H9 (cell line): ENCODE results near the gene TTC39C. TPM values are rescaled to one million over a fixed set of nuclear protein-coding genes. Genes with fewer than 3 reads are reported as not detected.
"Not testable (repeated sequence)": the region's sequence is repeated elsewhere in the genome, so short reads cannot be mapped to it uniquely, and the experiment has no call there.

Experiments used
- DNase-seq: peaks from one replicate; pipeline ENCODE4 v3.0.0-alpha.2; 2017
- H2AFZ ChIP-seq: one replicate; pipeline ENCODE4 v1.6.1; 2013; ENCODE audit warnings: mild to moderate bottlenecking, low read length, control low read depth, moderate library complexity
- H2AK5ac ChIP-seq: 2 replicates; pipeline ENCODE4 v1.6.1; 2013; ENCODE audit warnings: low read length, control low read depth, mixed read lengths; ENCODE audit not compliant: insufficient read length
- H2BK120ac ChIP-seq: one replicate; pipeline ENCODE4 v1.6.1; 2013; ENCODE audit warnings: low read depth, mild to moderate bottlenecking, low read length, control low read depth, inconsistent platforms; ENCODE audit not compliant: poor library complexity, severe bottlenecking
- H2BK12ac ChIP-seq: 2 replicates; pipeline ENCODE4 v1.6.1; 2013; ENCODE audit warnings: low read length, control low read depth, mixed read lengths, low read depth; ENCODE audit not compliant: insufficient read length
- H2BK15ac ChIP-seq: 2 replicates; pipeline ENCODE4 v1.6.1; 2013; ENCODE audit warnings: low read depth, low read length, control low read depth
- H2BK20ac ChIP-seq: one replicate; pipeline ENCODE4 v1.6.1; 2013; ENCODE audit warnings: low read depth, mild to moderate bottlenecking, low read length, control low read depth, inconsistent platforms; ENCODE audit not compliant: poor library complexity, severe bottlenecking
- H2BK5ac ChIP-seq: 2 replicates; pipeline ENCODE4 v1.6.1; 2013; ENCODE audit warnings: low read length, control low read depth, mixed read lengths; ENCODE audit not compliant: insufficient read length
- H3K14ac ChIP-seq: 2 replicates; pipeline ENCODE4 v1.6.1; 2013; ENCODE audit warnings: low read length, control low read depth; ENCODE audit not compliant: insufficient read depth
- H3K18ac ChIP-seq: 2 replicates; pipeline ENCODE4 v1.6.1; 2013; ENCODE audit warnings: low read depth, mild to moderate bottlenecking, mixed read lengths, low read length, control low read depth; ENCODE audit not compliant: insufficient read length
- H3K23ac ChIP-seq: 2 replicates; pipeline ENCODE4 v1.6.1; 2013; ENCODE audit warnings: low read length, control low read depth, mixed read lengths, low read depth; ENCODE audit not compliant: insufficient read length
- H3K23me2 ChIP-seq: 2 replicates; pipeline ENCODE4 v1.6.1; 2013; ENCODE audit warnings: low read depth, mild to moderate bottlenecking, mixed read lengths, low read length, control low read depth; ENCODE audit not compliant: insufficient read length, poor library complexity, severe bottlenecking
- H3K27ac ChIP-seq: 2 replicates; pipeline ENCODE4 v1.5.1; 2013; ENCODE audit warnings: low read length, control low read depth, mixed read lengths, low read depth; ENCODE audit not compliant: insufficient read length
- H3K27me3 ChIP-seq: 2 replicates; pipeline ENCODE4 v1.6.1; 2013; ENCODE audit warnings: low read length, control low read depth, inconsistent platforms; ENCODE audit not compliant: insufficient read depth
- H3K4ac ChIP-seq: 2 replicates; pipeline ENCODE4 v1.6.1; 2013; ENCODE audit warnings: low read depth, mild to moderate bottlenecking, control low read depth, inconsistent platforms, low read length, moderate library complexity
- H3K4me1 ChIP-seq: 2 replicates; pipeline ENCODE4 v1.6.1; 2013; ENCODE audit warnings: low read length, control low read depth, inconsistent platforms; ENCODE audit not compliant: insufficient read depth
- H3K4me2 ChIP-seq: 2 replicates; pipeline ENCODE4 v1.6.1; 2013; ENCODE audit warnings: low read length, control low read depth, mixed read lengths; ENCODE audit not compliant: insufficient read length, insufficient read depth
- H3K56ac ChIP-seq: 2 replicates; pipeline ENCODE4 v1.6.1; 2013; ENCODE audit warnings: low read depth, mild to moderate bottlenecking, mixed read lengths, low read length, control low read depth; ENCODE audit not compliant: insufficient read length
- H3K79me1 ChIP-seq: 2 replicates; pipeline ENCODE4 v1.6.1; 2013; ENCODE audit warnings: low read depth, mild to moderate bottlenecking, moderate library complexity, low read length, control low read depth, inconsistent platforms; ENCODE audit not compliant: insufficient read depth, poor library complexity, severe bottlenecking
- H3K79me2 ChIP-seq: 2 replicates; pipeline ENCODE4 v1.6.1; 2013; ENCODE audit warnings: low read length, control low read depth, inconsistent platforms; ENCODE audit not compliant: insufficient read depth
- H3K9ac ChIP-seq: 2 replicates; pipeline ENCODE4 v1.6.1; 2013; ENCODE audit warnings: low read length, control low read depth, mixed read lengths; ENCODE audit not compliant: insufficient read length; ENCODE audit errors: extremely low read depth
- H3K9me3 ChIP-seq: one replicate; pipeline ENCODE4 v1.6.1; 2013; ENCODE audit warnings: low read depth, low read length, inconsistent platforms; ENCODE audit not compliant: control insufficient read depth
- H3T11ph ChIP-seq: one replicate; pipeline ENCODE4 v1.6.1; 2013; ENCODE audit warnings: mild to moderate bottlenecking, low read length, control low read depth, inconsistent platforms
- H4K20me1 ChIP-seq: one replicate; pipeline ENCODE4 v1.6.1; 2013; ENCODE audit not compliant: control insufficient read depth, insufficient read length, insufficient read depth
- H4K5ac ChIP-seq: 2 replicates; pipeline ENCODE4 v1.6.1; 2013; ENCODE audit warnings: low read depth, mild to moderate bottlenecking, mixed read lengths, low read length, control low read depth; ENCODE audit not compliant: insufficient read length
- H4K8ac ChIP-seq: replicated peaks from 2 replicates; pipeline ENCODE4 v1.6.1; 2013; ENCODE audit warnings: low read length, control low read depth, mixed read lengths, low read depth; ENCODE audit not compliant: insufficient read length
- H4K91ac ChIP-seq: 2 replicates; pipeline ENCODE4 v1.6.1; 2013; ENCODE audit warnings: low read depth, mild to moderate bottlenecking, moderate library complexity, mixed read lengths, low read length, control low read depth; ENCODE audit not compliant: insufficient read length
- H3K27ac Mint-ChIP-seq, 3 experiments: 2 replicates in 2 of 3; 3 replicates in 1 of 3; pipeline ENCODE4 v1.8.0; 2020 to 2021; ENCODE audit warnings: mixed read lengths in 3 of 3, mild to moderate bottlenecking in 1 of 3, moderate library complexity in 1 of 3
- H3K27me3 Mint-ChIP-seq: 2 replicates; pipeline ENCODE4 v1.8.0; 2021; ENCODE audit warnings: low read depth, mild to moderate bottlenecking, moderate library complexity, mixed read lengths
- H3K36me3 Mint-ChIP-seq, 3 experiments: 2 replicates in 2 of 3; 3 replicates in 1 of 3; pipeline ENCODE4 v1.8.0; 2020 to 2021; ENCODE audit warnings: low read depth in 3 of 3, mixed read lengths in 3 of 3; ENCODE audit not compliant: insufficient read depth in 1 of 3
- H3K4me1 Mint-ChIP-seq, 2 experiments: 2 replicates each; pipeline ENCODE4 v1.8.0; 2020; ENCODE audit warnings: mixed read lengths in 2 of 2
- H3K4me3 Mint-ChIP-seq, 2 experiments: 2 replicates in 1 of 2; 3 replicates in 1 of 2; pipeline ENCODE4 v1.8.0; 2020 to 2021; ENCODE audit warnings: mild to moderate bottlenecking in 2 of 2, mixed read lengths in 2 of 2, moderate library complexity in 1 of 2
- H3K9me3 Mint-ChIP-seq, 2 experiments: 2 replicates in 1 of 2; 3 replicates in 1 of 2; pipeline ENCODE4 v1.8.0; 2020; ENCODE audit warnings: mild to moderate bottlenecking in 2 of 2, mixed read lengths in 2 of 2, moderate library complexity in 1 of 2
- WGBS: extraction: QIAGEN DNeasy Blood & Tissue Kit; methylation state at CpG from one replicate; pipeline ENCODE4 v1.1.7; 2013; ENCODE audit warnings: missing lambda C conversion rate, low lambda C conversion rate, mixed read lengths; ENCODE audit not compliant: insufficient read length; ENCODE audit errors: extremely low coverage; 5-methylcytosine and 5-hydroxymethylcytosine counted together
- total RNA-seq: library from RNA; stranded (reverse); gene quantifications from 2 replicates; pipeline ENCODE4 v1.2.1, GENCODE V29; 2021
- TF ChIP-seq, protein P1 (sequence below): fragments of 200-600 bp; sonication (generic); conservative IDR thresholded peaks from 3 replicates; pipeline ENCODE4 v1.8.0; 2021; ENCODE audit warnings: antibody characterized with exemption, mild to moderate bottlenecking

Gene TTC39C
- total RNA-seq, 1 experiment from 2014 or later: 18.0 TPM

DNA sequence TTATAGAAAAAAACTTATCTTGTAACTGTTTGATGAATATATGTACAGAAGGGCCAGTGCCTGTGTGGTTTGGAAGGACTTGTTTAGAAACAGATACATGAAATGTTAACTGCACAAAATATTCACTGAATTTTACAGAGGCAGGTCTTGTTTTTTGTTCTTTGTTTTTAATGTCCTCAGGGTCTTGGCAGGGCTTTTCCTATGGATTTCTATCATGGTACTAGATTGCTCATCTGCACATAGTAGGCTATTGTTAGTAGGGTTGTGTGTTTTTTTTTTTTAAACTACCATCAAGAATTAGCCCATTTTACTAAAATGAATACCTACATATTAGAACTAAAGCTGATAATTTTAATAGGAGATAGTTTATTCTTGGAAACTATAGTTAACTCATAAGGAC lies 127.8 kb downstream of the TTC39C start:
- Histone ChIP-seq H3K9ac (no peak overlapping the region), H4K8ac (no peak overlapping the region), H2AFZ (no peak overlapping the region), H2BK12ac (no peak overlapping the region), H4K20me1 (no peaks in the 10 kb centered on the region), H3K23me2 (peaks cover 3% of the 10 kb centered on the region), H2BK120ac (no peak overlapping the region), H3K27ac (no peak overlapping the region), H3K79me1 (no peaks in the 10 kb centered on the region), H2AK5ac (no peak overlapping the region), H3K14ac (no peak overlapping the region), H4K91ac (no peak overlapping the region), H4K5ac (no peak overlapping the region), H3K4me1 (no peaks in the 10 kb centered on the region; the same call in 1 of the 2 replicates), H3K9me3 (no peaks in the 10 kb centered on the region), H2BK20ac (no peak overlapping the region), H3K4me2 (no peak overlapping the region), H3T11ph (no peak overlapping the region), H3K23ac (no peak overlapping the region), H3K27me3 (no peaks in the 10 kb centered on the region), H3K4ac (no peak overlapping the region), H3K56ac (no peak overlapping the region), H2BK5ac (no peak overlapping the region), H3K79me2 (no peaks in the 10 kb centered on the region), H3K18ac (no peak overlapping the region), H2BK15ac (no peak overlapping the region)
- no peak for DNase-seq
- Mint-ChIP-seq H3K27me3 (no peaks in the 10 kb centered on the region), H3K4me1 (peaks cover 9 to 16% of the 10 kb centered on the region in 2 experiments), H3K4me3 (no peak overlapping the region), H3K27ac (0 out of 7 replicates have a peak overlapping the region, but pooled peaks of 1 of the 3 experiments have one; percentile 29), H3K36me3 (peaks cover 2 to 30% (median 15%) of the 10 kb centered on the region in 3 experiments; a peak in 6 of 7 replicates), H3K9me3 (peaks cover 2 to 4% of the 10 kb centered on the region in 2 experiments; a peak in 3 of 5 replicates)
- TF ChIP-seq, protein P1, sequence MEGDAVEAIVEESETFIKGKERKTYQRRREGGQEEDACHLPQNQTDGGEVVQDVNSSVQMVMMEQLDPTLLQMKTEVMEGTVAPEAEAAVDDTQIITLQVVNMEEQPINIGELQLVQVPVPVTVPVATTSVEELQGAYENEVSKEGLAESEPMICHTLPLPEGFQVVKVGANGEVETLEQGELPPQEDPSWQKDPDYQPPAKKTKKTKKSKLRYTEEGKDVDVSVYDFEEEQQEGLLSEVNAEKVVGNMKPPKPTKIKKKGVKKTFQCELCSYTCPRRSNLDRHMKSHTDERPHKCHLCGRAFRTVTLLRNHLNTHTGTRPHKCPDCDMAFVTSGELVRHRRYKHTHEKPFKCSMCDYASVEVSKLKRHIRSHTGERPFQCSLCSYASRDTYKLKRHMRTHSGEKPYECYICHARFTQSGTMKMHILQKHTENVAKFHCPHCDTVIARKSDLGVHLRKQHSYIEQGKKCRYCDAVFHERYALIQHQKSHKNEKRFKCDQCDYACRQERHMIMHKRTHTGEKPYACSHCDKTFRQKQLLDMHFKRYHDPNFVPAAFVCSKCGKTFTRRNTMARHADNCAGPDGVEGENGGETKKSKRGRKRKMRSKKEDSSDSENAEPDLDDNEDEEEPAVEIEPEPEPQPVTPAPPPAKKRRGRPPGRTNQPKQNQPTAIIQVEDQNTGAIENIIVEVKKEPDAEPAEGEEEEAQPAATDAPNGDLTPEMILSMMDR: no peak

- H2BK5ac ChIP-seq, H3K9me3 ChIP-seq, H2BK20ac ChIP-seq, H3K18ac ChIP-seq, H3K4me2 ChIP-seq, H4K20me1 ChIP-seq, H3K14ac ChIP-seq, H3K4me1 Mint-ChIP-seq, H3K27ac Mint-ChIP-seq, H3K27ac ChIP-seq, H3K56ac ChIP-seq, H2BK12ac ChIP-seq, H3K27me3 ChIP-seq, H3K9ac ChIP-seq, H3K4ac ChIP-seq, H3K4me3 Mint-ChIP-seq, H3K23ac ChIP-seq, H2BK120ac ChIP-seq, H3K23me2 ChIP-seq, H4K8ac ChIP-seq, H4K91ac ChIP-seq, H2AFZ ChIP-seq, H2AK5ac ChIP-seq, H3K79me2 ChIP-seq, H3K27me3 Mint-ChIP-seq, H2BK15ac ChIP-seq, H3K9me3 Mint-ChIP-seq, H3K4me1 ChIP-seq, H3K79me1 ChIP-seq, H3T11ph ChIP-seq, DNase-seq, H4K5ac ChIP-seq: not testable (repeated sequence)
- no CpG with 5 or more reads among the region's 28 CpGs for WGBS
- peaks cover 16 to 51% (median 24%) of the 10 kb centered on the region in 3 experiments for H3K36me3 Mint-ChIP-seq
These were observed 135.0 kb downstream of the TTC39C start for GRCh38 chr18:24149591-24149990.
